ENCODE measurements around the gene PSD4.

DNA sequence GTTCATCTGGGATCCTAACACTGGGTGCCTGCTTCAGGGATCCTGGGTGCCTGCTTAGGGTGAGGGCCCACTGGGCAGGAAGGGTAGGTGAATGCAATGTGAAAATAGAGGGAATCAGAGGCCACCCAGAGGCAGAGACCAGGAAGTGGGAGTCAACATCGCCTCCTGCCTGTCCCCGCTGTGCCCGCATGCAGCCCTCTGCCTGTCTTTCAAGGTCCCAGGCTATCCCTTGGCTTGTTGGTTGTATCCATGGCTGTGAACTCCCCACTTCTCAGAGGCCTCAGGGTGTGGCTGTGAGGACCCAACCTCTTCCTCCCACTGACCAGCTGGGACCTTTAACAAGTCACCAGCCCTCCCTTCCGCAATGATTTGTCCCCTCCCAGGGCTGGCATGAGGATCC is 26.5 kb downstream of the PSD4 start:
- no peak for TF ChIP-seq POLR2A (IDR thresholded peaks at IDR 0.05)
- TF ChIP-seq, protein P1, sequence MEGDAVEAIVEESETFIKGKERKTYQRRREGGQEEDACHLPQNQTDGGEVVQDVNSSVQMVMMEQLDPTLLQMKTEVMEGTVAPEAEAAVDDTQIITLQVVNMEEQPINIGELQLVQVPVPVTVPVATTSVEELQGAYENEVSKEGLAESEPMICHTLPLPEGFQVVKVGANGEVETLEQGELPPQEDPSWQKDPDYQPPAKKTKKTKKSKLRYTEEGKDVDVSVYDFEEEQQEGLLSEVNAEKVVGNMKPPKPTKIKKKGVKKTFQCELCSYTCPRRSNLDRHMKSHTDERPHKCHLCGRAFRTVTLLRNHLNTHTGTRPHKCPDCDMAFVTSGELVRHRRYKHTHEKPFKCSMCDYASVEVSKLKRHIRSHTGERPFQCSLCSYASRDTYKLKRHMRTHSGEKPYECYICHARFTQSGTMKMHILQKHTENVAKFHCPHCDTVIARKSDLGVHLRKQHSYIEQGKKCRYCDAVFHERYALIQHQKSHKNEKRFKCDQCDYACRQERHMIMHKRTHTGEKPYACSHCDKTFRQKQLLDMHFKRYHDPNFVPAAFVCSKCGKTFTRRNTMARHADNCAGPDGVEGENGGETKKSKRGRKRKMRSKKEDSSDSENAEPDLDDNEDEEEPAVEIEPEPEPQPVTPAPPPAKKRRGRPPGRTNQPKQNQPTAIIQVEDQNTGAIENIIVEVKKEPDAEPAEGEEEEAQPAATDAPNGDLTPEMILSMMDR (IDR thresholded peaks at IDR 0.05) = no peak
- TF ChIP-seq EP300 (IDR thresholded peaks at IDR 0.05; ENCODE audit: low read depth) = no peak
